ENCODE measurements around the gene JAKMIP2. TPM values are rescaled to one million over a fixed set of nuclear protein-coding genes. Genes with fewer than 3 reads are reported as not detected.

The JAKMIP2 gene
- total and polyA plus RNA-seq, 10 of the 15 experiments (the other 5 are each of a cell fraction or from before 2014, with no cell fraction given), result 0.51 to 1.8 (median 0.89) TPM

DNA sequence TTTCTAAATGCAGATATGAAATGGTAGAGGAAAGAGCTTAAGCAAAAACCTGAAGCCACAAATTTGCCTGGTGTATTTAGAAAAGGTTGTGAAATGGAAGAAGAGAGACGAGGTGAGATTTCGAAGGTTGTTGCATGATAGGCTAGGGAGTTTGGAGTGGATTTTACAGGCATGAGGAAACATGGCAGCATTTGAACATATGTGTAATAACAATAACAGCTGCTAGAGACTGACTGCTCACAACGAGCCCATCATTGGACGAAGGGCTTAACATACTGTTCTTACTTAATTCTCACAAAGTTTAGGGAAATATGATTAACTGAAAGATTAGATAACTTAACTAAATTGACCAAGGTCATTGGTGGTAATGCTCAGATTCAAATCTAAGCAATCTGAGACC, 108.1 kb downstream of the JAKMIP2 start (continued):
- TF ChIP-seq CBFB (IDR thresholded peaks at IDR 0.05; ENCODE audit: low read depth) (no peak), MYC (IDR thresholded peaks at IDR 0.05; ENCODE audit: insufficient read depth, insufficient read length, insufficient replicate concordance, low read length, severe bottlenecking) (no peak), ESRRA (IDR thresholded peaks at IDR 0.05; ENCODE audit: low read length) (no peak)
- TF ChIP-seq, protein P1, sequence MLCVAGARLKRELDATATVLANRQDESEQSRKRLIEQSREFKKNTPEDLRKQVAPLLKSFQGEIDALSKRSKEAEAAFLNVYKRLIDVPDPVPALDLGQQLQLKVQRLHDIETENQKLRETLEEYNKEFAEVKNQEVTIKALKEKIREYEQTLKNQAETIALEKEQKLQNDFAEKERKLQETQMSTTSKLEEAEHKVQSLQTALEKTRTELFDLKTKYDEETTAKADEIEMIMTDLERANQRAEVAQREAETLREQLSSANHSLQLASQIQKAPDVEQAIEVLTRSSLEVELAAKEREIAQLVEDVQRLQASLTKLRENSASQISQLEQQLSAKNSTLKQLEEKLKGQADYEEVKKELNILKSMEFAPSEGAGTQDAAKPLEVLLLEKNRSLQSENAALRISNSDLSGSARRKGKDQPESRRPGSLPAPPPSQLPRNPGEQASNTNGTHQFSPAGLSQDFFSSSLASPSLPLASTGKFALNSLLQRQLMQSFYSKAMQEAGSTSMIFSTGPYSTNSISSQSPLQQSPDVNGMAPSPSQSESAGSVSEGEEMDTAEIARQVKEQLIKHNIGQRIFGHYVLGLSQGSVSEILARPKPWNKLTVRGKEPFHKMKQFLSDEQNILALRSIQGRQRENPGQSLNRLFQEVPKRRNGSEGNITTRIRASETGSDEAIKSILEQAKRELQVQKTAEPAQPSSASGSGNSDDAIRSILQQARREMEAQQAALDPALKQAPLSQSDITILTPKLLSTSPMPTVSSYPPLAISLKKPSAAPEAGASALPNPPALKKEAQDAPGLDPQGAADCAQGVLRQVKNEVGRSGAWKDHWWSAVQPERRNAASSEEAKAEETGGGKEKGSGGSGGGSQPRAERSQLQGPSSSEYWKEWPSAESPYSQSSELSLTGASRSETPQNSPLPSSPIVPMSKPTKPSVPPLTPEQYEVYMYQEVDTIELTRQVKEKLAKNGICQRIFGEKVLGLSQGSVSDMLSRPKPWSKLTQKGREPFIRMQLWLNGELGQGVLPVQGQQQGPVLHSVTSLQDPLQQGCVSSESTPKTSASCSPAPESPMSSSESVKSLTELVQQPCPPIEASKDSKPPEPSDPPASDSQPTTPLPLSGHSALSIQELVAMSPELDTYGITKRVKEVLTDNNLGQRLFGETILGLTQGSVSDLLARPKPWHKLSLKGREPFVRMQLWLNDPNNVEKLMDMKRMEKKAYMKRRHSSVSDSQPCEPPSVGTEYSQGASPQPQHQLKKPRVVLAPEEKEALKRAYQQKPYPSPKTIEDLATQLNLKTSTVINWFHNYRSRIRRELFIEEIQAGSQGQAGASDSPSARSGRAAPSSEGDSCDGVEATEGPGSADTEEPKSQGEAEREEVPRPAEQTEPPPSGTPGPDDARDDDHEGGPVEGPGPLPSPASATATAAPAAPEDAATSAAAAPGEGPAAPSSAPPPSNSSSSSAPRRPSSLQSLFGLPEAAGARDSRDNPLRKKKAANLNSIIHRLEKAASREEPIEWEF (IDR thresholded peaks at IDR 0.05; ENCODE audit: insufficient replicate concordance, low read depth, low read length), result no peak

DNA sequence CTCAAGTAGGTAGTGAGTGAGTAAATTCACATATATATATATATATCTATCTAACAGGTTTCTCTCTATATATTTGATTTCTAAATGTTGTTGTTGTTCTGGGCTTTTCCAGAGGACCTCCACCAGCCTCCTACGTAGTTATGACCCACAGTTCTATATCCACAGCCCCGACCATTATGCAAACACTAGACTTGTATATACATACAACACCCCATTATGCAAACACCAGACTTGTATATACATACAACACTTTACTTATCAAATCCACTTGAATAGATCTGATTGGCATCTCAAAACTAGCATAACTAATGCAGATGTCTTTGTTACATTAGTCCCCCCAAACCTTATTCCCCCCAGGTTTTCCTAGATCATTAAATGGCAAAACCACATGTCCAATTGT, 108.7 kb downstream of the JAKMIP2 start:
- H3K4me2 ChIP-seq (ENCODE audit: control insufficient read depth, insufficient read depth), result no peak overlapping the region
- POLR2A ChIA-PET, result no interaction called here
- H3K9ac ChIP-seq (ENCODE audit: control insufficient read depth, insufficient read depth, low read length), result no peak overlapping the region
- H3K27me3 ChIP-seq (replicated peaks in 1 of 2; ENCODE audit: control insufficient read depth in 2 of 2, insufficient read depth in 2 of 2, low read length in 1 of 2), result no peaks in the 10 kb centered on the region
- no peaks in the 10 kb centered on the region for H3K9me3 ChIP-seq (replicated peaks; ENCODE audit: control insufficient read depth, insufficient read depth, low read length)
- RAD21 ChIA-PET (ENCODE audit: unreplicated experiment), result no interaction called here
- H3K36me3 ChIP-seq (ENCODE audit: control insufficient read depth in 2 of 2, insufficient read depth in 2 of 2, low read length in 1 of 2), result no peaks in the 10 kb centered on the region
- H3K4me1 ChIP-seq (ENCODE audit: control insufficient read depth, insufficient read depth, low read length), result no peaks in the 10 kb centered on the region
- no peaks in the 10 kb centered on the region for H3K79me2 ChIP-seq (ENCODE audit: control insufficient read depth, insufficient read depth, low read length)
- 0% methylated on average over 2 of the region's 2 CpGs for WGBS (ENCODE audit: insufficient coverage, insufficient replicate concordance, low lambda C conversion rate, missing lambda C conversion rate)
- FAIRE-seq (no peak), DNase-seq (ENCODE audit: low read depth, low spot score) (no peak), ATAC-seq (no peak)
- CTCF ChIA-PET, result no interaction called here
- TF ChIP-seq, protein P2, sequence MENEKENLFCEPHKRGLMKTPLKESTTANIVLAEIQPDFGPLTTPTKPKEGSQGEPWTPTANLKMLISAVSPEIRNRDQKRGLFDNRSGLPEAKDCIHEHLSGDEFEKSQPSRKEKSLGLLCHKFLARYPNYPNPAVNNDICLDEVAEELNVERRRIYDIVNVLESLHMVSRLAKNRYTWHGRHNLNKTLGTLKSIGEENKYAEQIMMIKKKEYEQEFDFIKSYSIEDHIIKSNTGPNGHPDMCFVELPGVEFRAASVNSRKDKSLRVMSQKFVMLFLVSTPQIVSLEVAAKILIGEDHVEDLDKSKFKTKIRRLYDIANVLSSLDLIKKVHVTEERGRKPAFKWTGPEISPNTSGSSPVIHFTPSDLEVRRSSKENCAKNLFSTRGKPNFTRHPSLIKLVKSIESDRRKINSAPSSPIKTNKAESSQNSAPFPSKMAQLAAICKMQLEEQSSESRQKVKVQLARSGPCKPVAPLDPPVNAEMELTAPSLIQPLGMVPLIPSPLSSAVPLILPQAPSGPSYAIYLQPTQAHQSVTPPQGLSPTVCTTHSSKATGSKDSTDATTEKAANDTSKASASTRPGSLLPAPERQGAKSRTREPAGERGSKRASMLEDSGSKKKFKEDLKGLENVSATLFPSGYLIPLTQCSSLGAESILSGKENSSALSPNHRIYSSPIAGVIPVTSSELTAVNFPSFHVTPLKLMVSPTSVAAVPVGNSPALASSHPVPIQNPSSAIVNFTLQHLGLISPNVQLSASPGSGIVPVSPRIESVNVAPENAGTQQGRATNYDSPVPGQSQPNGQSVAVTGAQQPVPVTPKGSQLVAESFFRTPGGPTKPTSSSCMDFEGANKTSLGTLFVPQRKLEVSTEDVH (IDR thresholded peaks at IDR 0.05; ENCODE audit: low read depth, partially characterized antibody), result no peak
- no peak overlapping the region for H2AFZ ChIP-seq (ENCODE audit: control insufficient read depth, low read depth, low read length)
- in situ Hi-C loops (cut with MboI), result no loop called here
- H3K27ac ChIP-seq (ENCODE audit: control insufficient read depth, insufficient read depth), result no peak overlapping the region
- no peaks in the 10 kb centered on the region for H4K20me1 ChIP-seq (ENCODE audit: control insufficient read depth, insufficient read depth)
- SMC1A ChIA-PET (ENCODE audit: uncharacterized antibody, unreplicated experiment), result no interaction called here
- intact Hi-C loops (cut with micrococcal nuclease; ENCODE audit: unreplicated experiment), result no loop called here
- no peak overlapping the region for H3K4me3 ChIP-seq
- no TSS peak for BruUV-seq (replicated peaks)

Data from GM12878 (cell line).